HS-5 (cell line): ENCODE data around the gene CCDC178.
"Not testable (repeated sequence)": the region's sequence is repeated elsewhere in the genome, so short reads cannot be mapped to it uniquely, and the experiment has no call there.

Source experiments
- DNase-seq: peaks from one replicate; pipeline ENCODE4 v3.0.0-alpha.2; 2012; ENCODE audit warnings: low read depth

CCDC178 gene

GRCh38 chr18:33210575-33211189 is 229.8 kb downstream of the CCDC178 start:
- DNase-seq: no peak

DNA sequence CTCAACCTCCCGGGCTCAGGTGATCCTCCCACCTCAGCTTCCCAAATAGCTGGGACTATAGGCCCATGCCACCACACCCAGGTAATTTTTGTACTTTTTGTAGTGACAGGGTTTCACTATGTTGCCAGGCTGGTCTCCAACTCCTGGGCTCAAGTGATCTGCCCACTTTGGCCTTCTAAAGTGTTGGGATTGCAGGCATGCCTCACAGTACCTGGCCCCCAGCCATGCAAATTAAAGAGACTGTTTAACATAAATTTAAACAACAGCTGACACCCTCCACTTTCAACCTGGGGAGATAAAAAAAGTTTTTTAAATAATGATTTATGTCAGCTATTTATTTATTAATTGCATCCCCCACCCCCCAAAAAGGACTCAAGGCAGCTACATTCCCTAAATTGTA is 234.7 kb downstream of the CCDC178 start:
- DNase-seq: no peak

GRCh38 chr18:33201509-33201926 is 239.0 kb downstream of the CCDC178 start:
- no peak for DNase-seq

DNA sequence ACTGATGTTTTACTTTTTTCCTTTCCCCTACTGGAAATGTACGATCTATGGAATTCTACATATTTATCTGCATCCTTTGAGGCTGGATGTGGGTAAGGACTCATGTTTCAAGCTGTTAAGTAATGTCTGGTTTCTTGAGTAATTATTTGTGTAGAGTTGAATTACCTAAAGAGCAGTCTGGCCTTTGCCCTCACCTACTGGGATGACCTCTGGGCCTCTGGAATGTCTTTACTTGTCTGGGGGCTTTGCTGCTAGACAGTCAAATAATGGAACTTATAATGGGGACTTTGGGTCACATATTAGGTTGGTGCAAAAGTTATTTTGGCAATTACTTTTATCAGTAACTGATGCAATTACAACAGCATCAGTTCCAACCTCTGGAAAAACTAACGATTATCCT is 244.7 kb downstream of the CCDC178 start:
- DNase-seq: no peak

- no peak for DNase-seq
Observed at GRCh38 chr18:33194793-33195192, 245.7 kb downstream of the CCDC178 start.

- DNase-seq: no peak
Observed at GRCh38 chr18:33184958-33185357, 255.6 kb downstream of the CCDC178 start.

DNA sequence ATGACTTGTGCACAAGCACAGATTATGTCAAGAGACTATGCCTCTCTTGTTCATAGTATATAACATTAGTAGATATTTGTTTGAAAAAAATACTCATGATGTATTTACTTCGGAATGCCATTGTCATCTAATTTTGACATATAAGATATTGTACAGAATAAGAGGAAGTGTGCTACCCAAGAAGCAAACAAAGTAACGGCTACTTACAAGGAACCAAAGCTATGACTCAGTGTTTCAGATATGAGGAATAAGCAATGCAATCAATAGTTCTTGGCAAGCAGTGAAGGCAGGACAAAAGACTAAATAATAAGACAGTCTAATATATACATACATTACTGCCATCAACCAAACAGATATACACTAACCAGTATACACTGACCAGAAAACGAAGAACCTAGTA is 256.3 kb downstream of the CCDC178 start:
- DNase-seq: no peak

- DNase-seq: no peak
Observed at GRCh38 chr18:33183136-33183535, 257.4 kb downstream of the CCDC178 start.

- no peak for DNase-seq
Observed at GRCh38 chr18:33181016-33181415, 259.5 kb downstream of the CCDC178 start.

- no peak for DNase-seq
Observed at GRCh38 chr18:33169218-33169617, 271.3 kb downstream of the CCDC178 start.

DNA sequence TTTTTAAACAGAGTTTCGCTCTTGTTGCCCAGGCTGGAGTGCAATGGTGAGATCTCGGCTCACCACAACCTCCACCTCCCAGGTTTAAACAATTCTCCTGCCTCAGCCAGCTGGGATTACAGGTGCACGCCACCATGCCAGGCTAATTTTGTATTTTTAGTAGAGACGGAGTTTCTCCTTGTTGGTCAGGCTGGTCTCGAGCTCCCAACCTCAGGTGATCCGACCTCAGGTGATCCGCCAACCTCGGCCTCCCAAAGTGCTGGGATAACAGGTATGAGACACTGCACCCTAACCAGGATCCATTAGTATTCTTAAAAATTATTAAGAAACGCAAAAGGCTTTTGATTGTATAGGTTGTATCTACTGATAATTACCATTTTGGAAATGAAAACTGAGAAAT is 276.4 kb downstream of the CCDC178 start:
- not testable (repeated sequence) for DNase-seq

- DNase-seq: no peak
Observed at GRCh38 chr18:33161131-33161530, 279.4 kb downstream of the CCDC178 start.

- no peak for DNase-seq
Observed at GRCh38 chr18:33159151-33159550, 281.4 kb downstream of the CCDC178 start.

DNA sequence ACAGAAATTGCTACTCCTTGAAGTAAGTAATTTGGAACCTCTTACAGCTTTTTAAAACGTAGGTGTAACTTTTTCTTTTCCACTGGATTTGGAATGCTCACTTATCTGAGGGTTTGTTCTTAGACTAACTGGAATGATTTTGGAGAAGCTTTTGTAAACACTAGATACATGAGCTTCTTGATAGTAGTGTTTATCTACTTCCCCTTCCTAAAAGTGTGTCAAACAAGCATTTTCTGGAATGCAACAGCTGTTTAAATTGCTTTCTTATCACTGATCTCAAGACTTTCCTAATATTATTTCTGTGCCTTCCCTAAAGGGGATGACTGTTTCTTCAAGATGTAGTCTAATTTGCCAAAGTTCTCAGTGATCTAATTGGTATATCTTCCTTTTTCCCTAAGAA is 282.6 kb downstream of the CCDC178 start:
- DNase-seq: no peak

- no peak for DNase-seq
Observed at GRCh38 chr18:33156906-33157470, 283.5 kb downstream of the CCDC178 start.

DNA sequence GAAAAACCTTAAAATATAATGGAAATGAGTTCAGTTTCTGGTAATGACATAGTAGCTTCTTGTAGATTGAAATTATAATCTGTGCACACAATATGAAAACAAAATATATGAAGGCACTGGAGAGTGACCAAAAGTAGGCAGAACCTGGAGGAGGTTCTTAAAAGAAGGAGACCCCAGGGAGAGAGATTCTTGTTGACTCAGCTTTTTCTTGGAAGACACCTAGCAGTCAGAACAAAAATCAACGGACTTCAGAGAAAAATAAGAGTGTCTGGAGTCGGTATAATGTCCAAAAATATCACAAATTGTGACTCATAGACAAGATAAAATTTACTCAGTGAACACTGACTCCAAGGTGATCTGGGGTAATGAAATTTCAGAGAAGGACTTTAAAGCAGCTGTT is 286.5 kb downstream of the CCDC178 start:
- DNase-seq: no peak

GRCh38 chr18:33152376-33152775 is 288.1 kb downstream of the CCDC178 start:
- no peak for DNase-seq

DNA sequence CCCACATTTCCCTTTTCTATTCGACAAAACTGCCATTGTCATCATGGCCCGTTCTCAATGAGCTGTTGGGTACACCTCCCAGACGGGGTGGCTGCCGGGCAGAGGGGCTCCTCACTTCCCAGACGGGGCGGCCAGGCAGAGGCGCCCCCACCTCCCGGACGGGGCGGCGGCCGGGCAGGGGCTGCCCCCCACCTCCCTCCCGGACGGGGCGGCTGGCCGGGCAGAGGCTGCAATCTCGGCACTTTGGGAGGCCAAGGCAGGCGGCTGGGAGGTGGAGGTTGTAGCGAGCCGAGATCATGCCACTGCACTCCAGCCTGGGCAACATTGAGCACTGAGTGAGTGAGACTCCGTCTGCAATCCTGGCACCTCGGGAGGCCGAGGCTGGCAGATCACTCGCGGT is 292.7 kb downstream of the CCDC178 start:
- DNase-seq: not testable (repeated sequence)

DNA sequence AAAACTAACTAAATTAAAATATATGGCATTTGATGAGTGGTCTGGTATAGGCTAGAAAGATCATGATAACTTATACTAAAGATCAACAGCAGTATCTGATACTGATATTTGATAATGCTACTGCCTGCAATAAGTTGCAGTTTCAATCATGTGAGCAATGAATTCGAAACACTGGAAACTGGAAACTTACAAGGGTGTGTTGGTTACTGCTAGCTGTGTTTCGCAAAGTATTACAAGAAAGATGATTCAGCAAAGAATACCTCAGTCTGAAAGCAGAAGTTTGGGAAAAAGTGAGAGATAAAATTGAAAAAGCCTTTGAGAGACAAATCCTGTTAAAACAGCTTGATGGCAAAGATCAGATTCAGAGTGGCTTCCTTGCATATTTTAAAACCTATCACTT is 294.5 kb downstream of the CCDC178 start:
- no peak for DNase-seq

- no peak for DNase-seq
Observed at GRCh38 chr18:33135951-33136660, 304.4 kb downstream of the CCDC178 start.

DNA sequence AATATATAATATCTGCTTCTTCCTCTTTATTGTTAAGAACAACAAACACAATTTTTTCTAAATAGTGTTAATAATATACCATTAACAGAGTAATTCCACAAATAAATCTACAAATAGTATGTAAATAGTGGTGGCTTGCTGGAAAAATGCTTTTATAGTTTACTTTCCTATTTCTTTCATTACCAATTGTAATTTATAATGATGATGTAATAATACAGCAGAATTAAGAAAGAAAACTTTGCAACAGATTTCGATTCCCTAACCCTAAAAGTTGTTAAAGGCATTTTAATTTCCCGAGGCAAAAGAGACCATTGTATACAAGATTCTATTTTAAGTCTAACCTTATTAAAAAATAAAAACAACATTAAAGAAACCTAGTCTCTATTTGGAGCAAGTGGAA is 307.9 kb downstream of the CCDC178 start:
- no peak for DNase-seq

DNA sequence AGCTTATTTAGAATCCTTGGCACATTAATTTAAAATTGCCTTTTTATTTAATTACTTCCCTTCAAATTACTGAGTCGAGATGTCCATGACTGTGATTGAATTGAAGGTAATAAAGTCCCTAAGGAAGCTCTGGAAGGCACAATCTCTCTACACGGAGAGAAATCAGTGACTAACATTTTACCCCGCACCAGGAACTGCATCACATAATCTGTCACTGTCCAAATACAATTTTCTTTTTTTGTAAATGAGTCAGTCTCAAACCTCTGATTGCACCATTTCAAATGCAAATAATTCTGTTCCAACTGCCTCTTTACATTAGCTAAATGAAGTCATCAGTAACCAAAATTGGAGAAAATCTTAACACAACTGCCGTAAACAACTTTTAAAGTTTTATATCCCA is 311.9 kb downstream of the CCDC178 start:
- DNase-seq: peak; percentile 0

DNA sequence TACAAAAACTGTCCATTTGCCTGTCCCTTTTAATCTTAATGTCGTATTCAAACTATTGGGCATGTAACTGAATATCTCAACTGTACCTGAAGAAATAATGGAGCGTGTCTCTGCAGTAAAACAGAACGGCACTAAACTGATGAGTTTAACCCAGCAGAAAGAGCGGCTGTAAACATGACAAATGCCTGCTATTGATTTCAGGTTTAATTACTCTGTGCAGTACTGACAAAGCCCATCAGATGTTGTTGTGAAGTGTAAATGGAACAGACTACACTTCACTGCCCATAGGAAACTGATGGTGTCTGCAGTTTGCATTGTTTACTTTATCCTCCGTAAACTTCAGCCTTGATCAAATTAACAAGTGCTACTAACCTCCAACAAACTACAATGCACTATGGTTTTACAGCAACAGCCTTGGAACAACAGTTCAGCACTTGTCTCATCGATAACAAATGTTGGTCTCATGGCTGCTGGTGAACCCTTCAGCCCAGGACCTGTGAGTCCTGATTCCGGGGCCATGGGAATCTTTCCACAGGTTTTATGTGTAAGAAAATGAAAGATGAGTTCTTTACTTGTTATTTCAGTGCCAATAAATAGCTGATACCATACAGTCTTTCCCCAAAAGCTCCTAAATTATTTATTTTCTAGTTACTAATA is 316.5 kb downstream of the CCDC178 start:
- no peak for DNase-seq
